Erythroblast (primary cell): Measurements from ENCODE around the gene CNBP.
"Not testable (repeated sequence)": the region's sequence is repeated elsewhere in the genome, so short reads cannot be mapped to it uniquely, and the experiment has no call there.

Experiments used
- DNase-seq, 2 experiments: peaks; one replicate each; lab custom pipeline; 2025; lab: John Stamatoyannopoulos, UW
- GATA1 ChIP-seq: IDR thresholded peaks from 2 replicates; pipeline ENCODE4 v1.6.1; 2011; ENCODE audit warnings: low read depth, mild to moderate bottlenecking, control low read depth, low read length, moderate library complexity
- POLR2A ChIP-seq: IDR thresholded peaks from 2 replicates; pipeline ENCODE4 v1.6.1; 2011; ENCODE audit warnings: mild to moderate bottlenecking, low read length

CNBP gene

GRCh38 chr3:129176051-129176450 is 7.6 kb downstream of the CNBP start:
- TF ChIP-seq POLR2A (no peak), GATA1 (no peak)
- no peak for DNase-seq

GRCh38 chr3:129173725-129174124 is 10.0 kb downstream of the CNBP start:
- no peak for TF ChIP-seq POLR2A
- TF ChIP-seq GATA1 = no peak
- DNase-seq = no peak

- TF ChIP-seq POLR2A (no peak), GATA1 (no peak)
- DNase-seq = no peak
Measured at GRCh38 chr3:129173206-129173605, 10.5 kb downstream of the CNBP start.

GRCh38 chr3:129166579-129167332 is 16.9 kb downstream of the CNBP start:
- TF ChIP-seq POLR2A = no peak
- no peak for TF ChIP-seq GATA1

GRCh38 chr3:129165594-129165993 is 18.1 kb downstream of the CNBP start:
- DNase-seq = not testable (repeated sequence)

More at GRCh38 chr3:129166579-129167332, 16.9 kb downstream of the CNBP start:
- DNase-seq = no peak

GRCh38 chr3:129164500-129164899 is 19.2 kb downstream of the CNBP start:
- DNase-seq = no peak
- TF ChIP-seq POLR2A (no peak), GATA1 (no peak)

- DNase-seq = peak; percentile 38 to 40
- TF ChIP-seq POLR2A (no peak), GATA1 (no peak)
Measured at GRCh38 chr3:129162729-129163579, 20.7 kb downstream of the CNBP start.

- peak; percentile 62 to 69 for DNase-seq
- TF ChIP-seq POLR2A (no peak), GATA1 (no peak)
Measured at GRCh38 chr3:129161860-129162271, 21.8 kb downstream of the CNBP start.

GRCh38 chr3:129160891-129161859 is 22.5 kb downstream of the CNBP start, which contains the start of gene ISY1:
Gene ISY1, minus strand, starts transcription at chr3:129161063. Its CDS starts 88 bp downstream, at chr3:129160975.
- TF ChIP-seq POLR2A = peak; percentile 99
- TF ChIP-seq GATA1 = no peak

GRCh38 chr3:129144786-129145185 is 38.9 kb downstream of the CNBP start:
- DNase-seq = no peak
- TF ChIP-seq POLR2A = no peak
- TF ChIP-seq GATA1 = no peak

More at GRCh38 chr3:129160891-129161859, 22.5 kb downstream of the CNBP start, which contains the start of gene ISY1:
- DNase-seq = peak; percentile 97 to 98

GRCh38 chr3:129141011-129141410 is 42.7 kb downstream of the CNBP start:
- DNase-seq = not testable (repeated sequence)

GRCh38 chr3:129139911-129140310 is 43.8 kb downstream of the CNBP start:
- no peak for TF ChIP-seq GATA1
- no peak for TF ChIP-seq POLR2A
- no peak for DNase-seq

GRCh38 chr3:129136275-129136674 is 47.4 kb downstream of the CNBP start:
- not testable (repeated sequence) for DNase-seq
